Measurements from ENCODE around the gene SNCB. TPM values are rescaled to one million over a fixed set of nuclear protein-coding genes. Genes with fewer than 3 reads are reported as not detected.

The SNCB gene
- total and polyA plus RNA-seq, 2 of the 4 experiments (the other 2 are of a cell fraction): 0.41 TPM; not detected in 1

- H3K23ac ChIP-seq (ENCODE audit: low read depth, low read length): no peak overlapping the region
- dilution Hi-C loops (cut with HindIII; ENCODE audit: low sequenced_read_pairs, unreplicated experiment) (no loop called here), in situ Hi-C loops (cut with MboI; ENCODE audit: low sequenced_read_pairs) (no loop called here), intact Hi-C loops (cut with micrococcal nuclease) (loop anchor here (10.0 kb wide), 1 partner anchor 229 kb away; the partner anchor contains the start of gene CLTB)
- 100% methylated on average over 1 of the region's 11 CpGs; no CpG with 5 or more reads in 1 of the 2 experiments for WGBS, 2 experiments (ENCODE audit: extremely low coverage in 2 of 2, insufficient read length in 1 of 2)
- no peak overlapping the region for H3K9ac ChIP-seq (ENCODE audit: low read depth, low read length)
- H4K5ac ChIP-seq (ENCODE audit: low read depth, low read length): no peak overlapping the region
- H3K27ac ChIP-seq (ENCODE audit: insufficient read depth, low read length): no peak overlapping the region
- no peak overlapping the region for H2AFZ ChIP-seq (replicated peaks; ENCODE audit: low read length, poor library complexity)
- H3K4me2 ChIP-seq (ENCODE audit: low read depth, low read length): no peak overlapping the region
- CTCF ChIA-PET: no interaction called here
- H4K8ac ChIP-seq (ENCODE audit: low read depth in 2 of 2, low read length in 2 of 2): no peak overlapping the region
- ATAC-seq (ENCODE audit: low read depth) (no peak), DNase-seq (no peak)
- no peak overlapping the region for H3K4me3 ChIP-seq (ENCODE audit: insufficient read depth, low read depth, low read length)
- H3K27me3 ChIP-seq (ENCODE audit: control insufficient read depth, insufficient read depth, low read length): peaks cover 17% of the 10 kb centered on the region
- no peak overlapping the region for H2AK5ac ChIP-seq (ENCODE audit: low read depth, low read length)
- peaks cover 5% of the 10 kb centered on the region for H4K20me1 ChIP-seq (ENCODE audit: insufficient read depth, low read length)
- no peak overlapping the region for H4K91ac ChIP-seq (ENCODE audit: insufficient read depth, low read depth, low read length)
- no peaks in the 10 kb centered on the region for H3K9me3 ChIP-seq (ENCODE audit: control insufficient read depth, insufficient read depth, low read length)
- no peak for TF ChIP-seq BHLHE40 (IDR thresholded peaks at IDR 0.05; ENCODE audit: low read depth, low read length)
- no peak for TF ChIP-seq CEBPB (IDR thresholded peaks at IDR 0.05; ENCODE audit: low read depth, low read length)
- TF ChIP-seq, protein P1, sequence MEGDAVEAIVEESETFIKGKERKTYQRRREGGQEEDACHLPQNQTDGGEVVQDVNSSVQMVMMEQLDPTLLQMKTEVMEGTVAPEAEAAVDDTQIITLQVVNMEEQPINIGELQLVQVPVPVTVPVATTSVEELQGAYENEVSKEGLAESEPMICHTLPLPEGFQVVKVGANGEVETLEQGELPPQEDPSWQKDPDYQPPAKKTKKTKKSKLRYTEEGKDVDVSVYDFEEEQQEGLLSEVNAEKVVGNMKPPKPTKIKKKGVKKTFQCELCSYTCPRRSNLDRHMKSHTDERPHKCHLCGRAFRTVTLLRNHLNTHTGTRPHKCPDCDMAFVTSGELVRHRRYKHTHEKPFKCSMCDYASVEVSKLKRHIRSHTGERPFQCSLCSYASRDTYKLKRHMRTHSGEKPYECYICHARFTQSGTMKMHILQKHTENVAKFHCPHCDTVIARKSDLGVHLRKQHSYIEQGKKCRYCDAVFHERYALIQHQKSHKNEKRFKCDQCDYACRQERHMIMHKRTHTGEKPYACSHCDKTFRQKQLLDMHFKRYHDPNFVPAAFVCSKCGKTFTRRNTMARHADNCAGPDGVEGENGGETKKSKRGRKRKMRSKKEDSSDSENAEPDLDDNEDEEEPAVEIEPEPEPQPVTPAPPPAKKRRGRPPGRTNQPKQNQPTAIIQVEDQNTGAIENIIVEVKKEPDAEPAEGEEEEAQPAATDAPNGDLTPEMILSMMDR (conservative IDR thresholded peaks at IDR 0.05; ENCODE audit: low read depth, low read length): no peak
- no peak for TF ChIP-seq NFE2L2 (IDR thresholded peaks at IDR 0.05; ENCODE audit: low read depth, low read length)
- TF ChIP-seq POLR2A (IDR thresholded peaks at IDR 0.05; ENCODE audit: low read depth, low read length): no peak
- TF ChIP-seq, protein P2, sequence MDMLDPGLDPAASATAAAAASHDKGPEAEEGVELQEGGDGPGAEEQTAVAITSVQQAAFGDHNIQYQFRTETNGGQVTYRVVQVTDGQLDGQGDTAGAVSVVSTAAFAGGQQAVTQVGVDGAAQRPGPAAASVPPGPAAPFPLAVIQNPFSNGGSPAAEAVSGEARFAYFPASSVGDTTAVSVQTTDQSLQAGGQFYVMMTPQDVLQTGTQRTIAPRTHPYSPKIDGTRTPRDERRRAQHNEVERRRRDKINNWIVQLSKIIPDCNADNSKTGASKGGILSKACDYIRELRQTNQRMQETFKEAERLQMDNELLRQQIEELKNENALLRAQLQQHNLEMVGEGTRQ (IDR thresholded peaks at IDR 0.05; ENCODE audit: low read depth, low read length): no peak
- no peak for TF ChIP-seq RAD21 (IDR thresholded peaks at IDR 0.05; ENCODE audit: low read length)
- TF ChIP-seq ELK1 (IDR thresholded peaks at IDR 0.05; ENCODE audit: borderline replicate concordance, low read depth, low read length): no peak
- TF ChIP-seq RCOR1 (IDR thresholded peaks at IDR 0.05; ENCODE audit: insufficient replicate concordance, low read length): no peak
- TF ChIP-seq MXI1 (IDR thresholded peaks at IDR 0.05; ENCODE audit: borderline replicate concordance, low read depth, low read length): no peak
- TF ChIP-seq FOS (IDR thresholded peaks at IDR 0.05; ENCODE audit: low read depth, low read length): no peak
- no peak for TF ChIP-seq MAFK (IDR thresholded peaks at IDR 0.05; ENCODE audit: low read depth, low read length)
- TF ChIP-seq CHD1 (IDR thresholded peaks at IDR 0.05; ENCODE audit: low read depth, low read length): no peak
- TF ChIP-seq MAZ (IDR thresholded peaks at IDR 0.05; ENCODE audit: borderline replicate concordance, low read depth, low read length): no peak
- no peak for TF ChIP-seq RFX5 (IDR thresholded peaks at IDR 0.05; ENCODE audit: low read depth, low read length)
- TF ChIP-seq SMC3 (IDR thresholded peaks at IDR 0.05; ENCODE audit: low read depth, low read length): no peak
- H3K56ac ChIP-seq (ENCODE audit: extremely low read depth, insufficient read depth, low read length): no peak overlapping the region
- no peak overlapping the region for H2AK9ac ChIP-seq (replicated peaks; ENCODE audit: low read depth, low read length, poor library complexity)
- H2BK15ac ChIP-seq (ENCODE audit: low read depth, low read length): no peak overlapping the region
- peaks cover 4 to 13% of the 10 kb centered on the region in 2 experiments for H3K79me1 ChIP-seq (ENCODE audit: low read depth in 1 of 2, low read length in 2 of 2)
- H3K36me3 ChIP-seq (ENCODE audit: control insufficient read depth, insufficient read depth, low read length): no peaks in the 10 kb centered on the region
- no peak overlapping the region for H2BK20ac ChIP-seq (ENCODE audit: low read depth, low read length)
- peaks cover 10% of the 10 kb centered on the region; the same call in 1 of the 2 replicates for H3K9me1 ChIP-seq (ENCODE audit: insufficient read depth, low read length)
- no peak overlapping the region for H3K14ac ChIP-seq (replicated peaks; ENCODE audit: low read depth, low read length)
- no peak overlapping the region for H2BK120ac ChIP-seq (ENCODE audit: low read depth, low read length)
- peaks cover 10% of the 10 kb centered on the region; the same call in 1 of the 2 replicates for H3K4me1 ChIP-seq (ENCODE audit: control insufficient read depth, insufficient read depth, low read length)
- no peak overlapping the region for H2BK5ac ChIP-seq (ENCODE audit: low read depth, low read length, poor library complexity, severe bottlenecking)
- H3K4ac ChIP-seq (ENCODE audit: low read depth, low read length): no peak overlapping the region
- no peak overlapping the region for H3K18ac ChIP-seq (ENCODE audit: low read depth, low read length)
- POLR2A ChIA-PET (ENCODE audit: unreplicated experiment): no interaction called here
- BruUV-seq (replicated peaks): no TSS peak
These were observed 13.3 kb upstream of the SNCB start for GRCh38 chr5:176643491-176644219.

Measured in IMR-90 (cell line).